GM21723 (cell line): Measurements from ENCODE around the gene MEF2B.
"Not testable (repeated sequence)": the region's sequence is repeated elsewhere in the genome, so short reads cannot be mapped to it uniquely, and the experiment has no call there.

ENCODE experiments used
- ATAC-seq: cut with Tn5 transposase; IDR thresholded peaks from one replicate; pipeline ENCODE4 v1.9.1; 2021; ENCODE audit warnings: mild to moderate bottlenecking, moderate library complexity; ENCODE audit not compliant: unreplicated experiment

Gene MEF2B

GRCh38 chr19:19102566-19102965 lies 67.5 kb downstream of the MEF2B start:
- not testable (repeated sequence) for ATAC-seq

- ATAC-seq, result no peak
Measured at GRCh38 chr19:19101540-19101939, 68.5 kb downstream of the MEF2B start.

GRCh38 chr19:19098703-19099632 lies 71.1 kb downstream of the MEF2B start:
- ATAC-seq, result no peak

- no peak for ATAC-seq
Measured at GRCh38 chr19:19098084-19098702, 71.9 kb downstream of the MEF2B start.

GRCh38 chr19:19096641-19097627 lies 73.1 kb downstream of the MEF2B start:
- no peak for ATAC-seq

- no peak for ATAC-seq
Measured at GRCh38 chr19:19095691-19096090, 74.4 kb downstream of the MEF2B start.
